Transverse colon (tissue), 4 donors: ENCODE measurements around the gene TTN. TPM values are rescaled to one million over a fixed set of nuclear protein-coding genes. Genes with fewer than 3 reads are reported as not detected.
"Not testable (repeated sequence)": the region's sequence is repeated elsewhere in the genome, so short reads cannot be mapped to it uniquely, and the experiment has no call there.

Experiments
- DNase-seq: peaks from one replicate; pipeline ENCODE4 v3.0.0-alpha.2; 2019
- H3K27ac ChIP-seq, 4 donors: fragments of 200-600 bp; sonication (generic); 2 replicates each; pipeline ENCODE4 v1.5.1; 2016 to 2018; ENCODE audit warnings: inconsistent platforms in 4 of 4
- H3K27me3 ChIP-seq: fragments of 200-600 bp; sonication (generic); 2 replicates; pipeline ENCODE4 v1.5.1; 2017; ENCODE audit warnings: inconsistent platforms
- H3K36me3 ChIP-seq, 4 donors: fragments of 200-600 bp; sonication (generic); 2 replicates each; pipeline ENCODE4 v1.5.1; 2017 to 2019; ENCODE audit warnings: inconsistent platforms in 4 of 4
- H3K4me1 ChIP-seq, 4 donors: fragments of 200-600 bp; sonication (generic); 2 replicates each; pipeline ENCODE4 v1.5.1; 2017 to 2020; ENCODE audit warnings: inconsistent platforms in 4 of 4
- H3K4me3 ChIP-seq, 4 donors: fragments of 200-600 bp; sonication (generic); 1 replicate in 1 of 4; 2 replicates in 3 of 4; pipeline versions ENCODE4 v1.5.1 to v1.6.1; 2017 to 2019; ENCODE audit warnings: inconsistent platforms in 4 of 4
- H3K9me3 ChIP-seq, 2 donors: fragments of 200-600 bp; sonication (generic); 2 replicates each; pipeline ENCODE4 v1.5.1; 2017 to 2019; ENCODE audit warnings: inconsistent platforms in 2 of 2
- CTCF ChIP-seq, 5 experiments: fragments of 200-600 bp in 3 of 5; fragments of 450-650 bp in 2 of 5; sonication (generic) in 3 of 5; IDR thresholded peaks; 1 replicate in 2 of 5; 2 replicates in 3 of 5; pipeline ENCODE4 v1.5.1; 2016 to 2017; ENCODE audit warnings: antibody characterized with exemption in 5 of 5, inconsistent platforms in 3 of 5, mild to moderate bottlenecking in 2 of 5, moderate library complexity in 1 of 5
- EP300 ChIP-seq: sonication (generic); formaldehyde crosslinking; IDR thresholded peaks from one replicate; pipeline ENCODE4 v1.6.1; 2017; ENCODE audit warnings: antibody characterized with exemption, low read depth
- POLR2A ChIP-seq: fragments of 450-650 bp; IDR thresholded peaks from one replicate; pipeline ENCODE4 v1.6.1; 2016; ENCODE audit warnings: antibody characterized with exemption, mild to moderate bottlenecking, moderate library complexity
- POLR2AphosphoS5 ChIP-seq, 3 donors: sonication (generic); formaldehyde crosslinking; IDR thresholded peaks; one replicate each; pipeline ENCODE4 v1.6.1; 2016; ENCODE audit warnings: antibody characterized with exemption in 3 of 3
- WGBS, 2 donors: methylation state at CpG; one replicate each; pipeline ENCODE4 v1.1.5; 2018; ENCODE audit warnings: low coverage in 1 of 2; 5-methylcytosine and 5-hydroxymethylcytosine counted together
- in situ Hi-C, 4 donors: fragments of 200-750 bp; cut with MboI; loops; one replicate each; pipeline versions ENCODE4 v1.15.0 to v1.15.1; 2017; ENCODE audit warnings: low sequenced_read_pairs in 3 of 4, low pct_ligation_motif_present in 1 of 4, low pct_unique_long_range_greater_than_20kb in 1 of 4
- intact Hi-C: fragments of 100-400 bp; cut with DNase I; formaldehyde crosslinking; loops from one replicate; pipeline ENCODE4 v1.15.1; 2023; ENCODE audit warnings: low total_unique reads
- total RNA-seq, 4 donors: library from RNA; depleted of rRNA; stranded (reverse); fragments of >200 nt; gene quantifications; one replicate each; pipeline ENCODE4 v1.1.0, GENCODE V29; 2016

Gene TTN
- total RNA-seq, 4 donors from 2014 or later, result 6.2 to 43.4 (median 18.1) TPM

GRCh38 chr2:178528647-178529046 is 278.6 kb downstream of the TTN start:
- 93 to 95% methylated on average over 4 to 5 of the region's 5 CpGs for WGBS, 2 donors

GRCh38 chr2:178527592-178527991 is 279.6 kb downstream of the TTN start:
- Histone ChIP-seq H3K27me3 (no peaks in the 10 kb centered on the region), H3K27ac (no peak overlapping the region), H3K4me1 (peaks cover 0 to 7% (median 7%) of the 10 kb centered on the region in 4 donors), H3K4me3 (no peak overlapping the region), H3K9me3 (no peaks in the 10 kb centered on the region), H3K36me3 (no peaks in the 10 kb centered on the region)
- in situ Hi-C loops, result no loop called here
- intact Hi-C loops, result no loop called here
- no peak for TF ChIP-seq EP300
- no peak for TF ChIP-seq POLR2AphosphoS5 (IDR thresholded peaks at IDR 0.05)
- TF ChIP-seq POLR2A, result no peak
- TF ChIP-seq CTCF (IDR thresholded peaks at IDR 0.05), result no peak
- no peak for DNase-seq
- WGBS, 2 donors, result 78 to 100% methylated on average over 2 of the region's 2 CpGs

More at GRCh38 chr2:178528647-178529046, 278.6 kb downstream of the TTN start:
- no peak for DNase-seq
- intact Hi-C loops (no loop called here), in situ Hi-C loops (no loop called here)
- Histone ChIP-seq H3K27me3 (no peaks in the 10 kb centered on the region), H3K27ac (no peak overlapping the region), H3K4me3 (no peak overlapping the region), H3K9me3 (no peaks in the 10 kb centered on the region), H3K4me1 (peaks cover 0 to 7% (median 7%) of the 10 kb centered on the region in 4 donors), H3K36me3 (no peaks in the 10 kb centered on the region)
- TF ChIP-seq EP300 (no peak), CTCF (IDR thresholded peaks at IDR 0.05) (no peak), POLR2A (no peak), POLR2AphosphoS5 (IDR thresholded peaks at IDR 0.05) (no peak)

GRCh38 chr2:178526256-178526655 is 281.0 kb downstream of the TTN start:
- no peak for TF ChIP-seq EP300
- no peak for TF ChIP-seq POLR2AphosphoS5 (IDR thresholded peaks at IDR 0.05)
- TF ChIP-seq CTCF (IDR thresholded peaks at IDR 0.05), result no peak
- no peak for TF ChIP-seq POLR2A
- in situ Hi-C loops (no loop called here), intact Hi-C loops (no loop called here)
- H3K27ac ChIP-seq, result no peak overlapping the region
- no peak for DNase-seq
- no peaks in the 10 kb centered on the region for H3K36me3 ChIP-seq
- 96 to 100% methylated on average over 1 to 4 of the region's 4 CpGs for WGBS, 2 donors
- H3K9me3 ChIP-seq, result no peaks in the 10 kb centered on the region
- H3K4me3 ChIP-seq, result no peak overlapping the region
- peaks cover 0 to 9% (median 7%) of the 10 kb centered on the region in 4 donors for H3K4me1 ChIP-seq
- H3K27me3 ChIP-seq, result no peaks in the 10 kb centered on the region

- H3K27ac ChIP-seq, H3K9me3 ChIP-seq, in situ Hi-C loops, H3K4me3 ChIP-seq, H3K36me3 ChIP-seq, DNase-seq, H3K27me3 ChIP-seq, intact Hi-C loops: not testable (repeated sequence)
- peaks cover 0 to 15% (median 11%) of the 10 kb centered on the region in 4 donors for H3K4me1 ChIP-seq
- 76 to 80% methylated on average over 1 of the region's 1 CpG for WGBS, 2 donors
Observed at GRCh38 chr2:178525460-178525859, 281.8 kb downstream of the TTN start.

- DNase-seq, H3K27ac ChIP-seq, intact Hi-C loops, H3K27me3 ChIP-seq, H3K9me3 ChIP-seq, H3K36me3 ChIP-seq, H3K4me3 ChIP-seq, in situ Hi-C loops: not testable (repeated sequence)
- peaks cover 0 to 15% (median 11%) of the 10 kb centered on the region in 4 donors for H3K4me1 ChIP-seq
- 86 to 96% methylated on average over 4 to 5 of the region's 5 CpGs for WGBS, 2 donors
Observed at GRCh38 chr2:178525010-178525409, 282.2 kb downstream of the TTN start.
